GM19395 (cell line): Measurements from ENCODE around the gene SH3RF2.
"Not testable (repeated sequence)": the region's sequence is repeated elsewhere in the genome, so short reads cannot be mapped to it uniquely, and the experiment has no call there.

Experiments used
- ATAC-seq: cut with Tn5 transposase; IDR thresholded peaks from one replicate; pipeline ENCODE4 v1.9.1; 2021; ENCODE audit warnings: mild to moderate bottlenecking, moderate library complexity; ENCODE audit not compliant: unreplicated experiment

The SH3RF2 gene

GRCh38 chr5:146005264-146005663 lies 68.9 kb downstream of the SH3RF2 start:
- ATAC-seq, result no peak

- no peak for ATAC-seq
These were observed 69.3 kb downstream of the SH3RF2 start for GRCh38 chr5:146005723-146006122.

GRCh38 chr5:146006470-146007190 lies 70.3 kb downstream of the SH3RF2 start:
- ATAC-seq, result no peak

- no peak for ATAC-seq
These were observed 70.9 kb downstream of the SH3RF2 start for GRCh38 chr5:146007270-146007669.

- no peak for ATAC-seq
These were observed 71.6 kb downstream of the SH3RF2 start for GRCh38 chr5:146007989-146008388.

GRCh38 chr5:146009020-146009419 lies 72.6 kb downstream of the SH3RF2 start:
- no peak for ATAC-seq

GRCh38 chr5:146010447-146010846 lies 74.1 kb downstream of the SH3RF2 start:
- not testable (repeated sequence) for ATAC-seq

- ATAC-seq, result no peak
These were observed 77.4 kb downstream of the SH3RF2 start for GRCh38 chr5:146013761-146014160.

- ATAC-seq, result no peak
These were observed 78.6 kb downstream of the SH3RF2 start for GRCh38 chr5:146015001-146015400.

- ATAC-seq, result no peak
These were observed 80.5 kb downstream of the SH3RF2 start for GRCh38 chr5:146016764-146017484.

- ATAC-seq, result no peak
These were observed 82.4 kb downstream of the SH3RF2 start for GRCh38 chr5:146018514-146019375.

GRCh38 chr5:146020100-146020499 lies 83.7 kb downstream of the SH3RF2 start:
- ATAC-seq, result no peak

- ATAC-seq, result no peak
These were observed 87.7 kb downstream of the SH3RF2 start for GRCh38 chr5:146024034-146024433.

- ATAC-seq, result no peak
These were observed 88.8 kb downstream of the SH3RF2 start for GRCh38 chr5:146025114-146025680.

- ATAC-seq, result no peak
These were observed 89.3 kb downstream of the SH3RF2 start for GRCh38 chr5:146025681-146026080.

- no peak for ATAC-seq
These were observed 90.1 kb downstream of the SH3RF2 start for GRCh38 chr5:146026307-146027010.

- no peak for ATAC-seq
These were observed 91.4 kb downstream of the SH3RF2 start for GRCh38 chr5:146027751-146028150.

- ATAC-seq, result no peak
These were observed 96.5 kb downstream of the SH3RF2 start for GRCh38 chr5:146032911-146033310.

GRCh38 chr5:146034127-146034526 lies 97.7 kb downstream of the SH3RF2 start:
- ATAC-seq, result no peak

GRCh38 chr5:146034605-146035004 lies 98.2 kb downstream of the SH3RF2 start:
- ATAC-seq, result no peak

GRCh38 chr5:146039420-146039819 lies 103.0 kb downstream of the SH3RF2 start:
- ATAC-seq, result no peak
